ENCODE measurements around the gene ENTREP1.

DNA sequence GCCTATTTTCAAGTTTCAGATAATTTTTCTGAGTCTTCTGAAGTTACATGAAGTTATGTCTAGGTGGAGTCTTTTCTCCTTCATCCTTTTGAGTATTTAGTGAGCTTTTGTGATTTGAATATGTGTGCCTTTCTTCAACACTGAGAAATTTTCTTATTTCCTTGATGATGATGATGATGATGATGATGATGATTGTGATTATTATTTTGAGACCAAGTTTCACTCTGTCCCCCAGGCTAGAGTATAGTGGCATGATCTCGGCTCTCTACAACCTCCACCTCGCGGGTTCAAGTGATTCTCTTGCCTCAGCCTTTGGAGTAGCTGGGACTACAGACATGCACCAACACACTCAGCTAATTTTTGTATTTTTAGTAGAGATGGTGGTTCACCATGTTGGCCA, 26.2 kb downstream of the ENTREP1 start:
- TF ChIP-seq, protein P1, sequence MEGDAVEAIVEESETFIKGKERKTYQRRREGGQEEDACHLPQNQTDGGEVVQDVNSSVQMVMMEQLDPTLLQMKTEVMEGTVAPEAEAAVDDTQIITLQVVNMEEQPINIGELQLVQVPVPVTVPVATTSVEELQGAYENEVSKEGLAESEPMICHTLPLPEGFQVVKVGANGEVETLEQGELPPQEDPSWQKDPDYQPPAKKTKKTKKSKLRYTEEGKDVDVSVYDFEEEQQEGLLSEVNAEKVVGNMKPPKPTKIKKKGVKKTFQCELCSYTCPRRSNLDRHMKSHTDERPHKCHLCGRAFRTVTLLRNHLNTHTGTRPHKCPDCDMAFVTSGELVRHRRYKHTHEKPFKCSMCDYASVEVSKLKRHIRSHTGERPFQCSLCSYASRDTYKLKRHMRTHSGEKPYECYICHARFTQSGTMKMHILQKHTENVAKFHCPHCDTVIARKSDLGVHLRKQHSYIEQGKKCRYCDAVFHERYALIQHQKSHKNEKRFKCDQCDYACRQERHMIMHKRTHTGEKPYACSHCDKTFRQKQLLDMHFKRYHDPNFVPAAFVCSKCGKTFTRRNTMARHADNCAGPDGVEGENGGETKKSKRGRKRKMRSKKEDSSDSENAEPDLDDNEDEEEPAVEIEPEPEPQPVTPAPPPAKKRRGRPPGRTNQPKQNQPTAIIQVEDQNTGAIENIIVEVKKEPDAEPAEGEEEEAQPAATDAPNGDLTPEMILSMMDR (conservative IDR thresholded peaks at IDR 0.05; ENCODE audit: low read length), result no peak
- no peak for TF ChIP-seq EZH2phosphoT487 (IDR thresholded peaks at IDR 0.05; ENCODE audit: borderline replicate concordance, low read depth, low read length)
